GM18867 (cell line): Measurements from ENCODE around the gene COPB2.
"Not testable (repeated sequence)": the region's sequence is repeated elsewhere in the genome, so short reads cannot be mapped to it uniquely, and the experiment has no call there.

Experiments
- ATAC-seq: cut with Tn5 transposase; IDR thresholded peaks from one replicate; pipeline ENCODE4 v1.9.1; 2021; ENCODE audit warnings: mild to moderate bottlenecking, moderate library complexity; ENCODE audit not compliant: unreplicated experiment

The COPB2 gene

DNA sequence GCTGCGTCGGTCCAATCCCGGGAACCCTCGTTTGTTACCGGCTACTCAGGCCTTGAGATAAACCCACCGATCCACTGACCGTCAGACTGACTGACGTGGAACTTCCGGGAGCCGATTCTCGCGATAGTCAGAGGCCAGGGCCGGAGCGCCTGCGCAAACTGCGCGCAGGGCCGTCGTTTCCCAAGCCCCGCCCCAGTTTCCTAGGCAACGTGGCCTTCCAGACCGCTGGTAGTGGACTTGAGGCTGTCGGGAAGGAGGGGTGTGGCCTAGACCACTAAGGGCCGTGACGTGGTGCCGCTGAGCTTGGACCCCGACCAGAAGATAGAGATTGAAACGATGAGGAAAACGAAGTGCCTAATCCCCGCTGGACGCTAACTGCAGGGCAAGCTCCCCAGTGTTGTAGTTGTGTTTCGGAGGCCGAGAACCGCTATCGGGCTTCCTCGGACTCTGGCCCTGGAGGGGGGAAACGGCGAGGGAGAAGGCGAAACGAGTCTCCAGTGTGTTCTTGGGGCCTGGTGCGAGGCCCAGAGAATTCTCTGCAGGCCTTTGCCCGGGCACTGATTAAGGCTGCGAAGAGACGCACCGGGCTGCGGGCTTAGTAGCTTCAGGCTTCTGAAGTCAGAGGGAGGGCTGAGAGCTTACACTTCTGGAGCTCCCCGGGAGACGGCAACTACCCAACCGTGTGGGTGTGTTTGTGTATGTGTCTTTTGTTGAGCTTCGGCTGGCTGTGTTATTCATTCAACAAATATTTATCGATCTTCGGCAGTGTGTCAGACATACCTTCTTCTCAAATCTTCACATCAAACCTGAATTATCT, at the start of gene COPB2:
Gene COPB2, minus strand, starts transcription at position 96 of the 817 bp plus-strand sequence. CDS start 97 bp downstream, outside the sequence.
- peak; percentile 98 for ATAC-seq

- no peak for ATAC-seq
These were observed 45.4 kb upstream of the COPB2 start for GRCh38 chr3:139434764-139435307.

- no peak for ATAC-seq
These were observed 44.8 kb upstream of the COPB2 start for GRCh38 chr3:139434228-139434627.

DNA sequence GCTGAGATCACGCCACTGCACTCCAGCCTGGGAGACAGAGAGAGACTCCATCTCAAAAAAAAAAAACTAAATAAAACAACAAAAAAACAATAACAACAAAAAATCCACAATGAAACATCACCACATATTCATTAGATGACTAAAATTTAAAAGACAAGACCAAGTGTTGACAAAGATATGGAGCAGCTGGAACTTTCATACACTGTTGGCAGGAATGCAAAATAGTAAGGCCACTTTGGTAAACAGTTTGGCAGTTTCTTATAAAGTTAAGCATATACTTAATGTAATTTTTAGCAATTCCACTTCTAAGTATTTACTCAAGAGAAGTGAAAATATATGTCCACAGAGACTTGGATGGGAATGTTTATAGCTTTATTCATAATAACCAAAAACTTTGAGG, 43.6 kb upstream of the COPB2 start:
- no peak for ATAC-seq

GRCh38 chr3:139430493-139430892, 41.0 kb upstream of the COPB2 start:
- ATAC-seq, result no peak

DNA sequence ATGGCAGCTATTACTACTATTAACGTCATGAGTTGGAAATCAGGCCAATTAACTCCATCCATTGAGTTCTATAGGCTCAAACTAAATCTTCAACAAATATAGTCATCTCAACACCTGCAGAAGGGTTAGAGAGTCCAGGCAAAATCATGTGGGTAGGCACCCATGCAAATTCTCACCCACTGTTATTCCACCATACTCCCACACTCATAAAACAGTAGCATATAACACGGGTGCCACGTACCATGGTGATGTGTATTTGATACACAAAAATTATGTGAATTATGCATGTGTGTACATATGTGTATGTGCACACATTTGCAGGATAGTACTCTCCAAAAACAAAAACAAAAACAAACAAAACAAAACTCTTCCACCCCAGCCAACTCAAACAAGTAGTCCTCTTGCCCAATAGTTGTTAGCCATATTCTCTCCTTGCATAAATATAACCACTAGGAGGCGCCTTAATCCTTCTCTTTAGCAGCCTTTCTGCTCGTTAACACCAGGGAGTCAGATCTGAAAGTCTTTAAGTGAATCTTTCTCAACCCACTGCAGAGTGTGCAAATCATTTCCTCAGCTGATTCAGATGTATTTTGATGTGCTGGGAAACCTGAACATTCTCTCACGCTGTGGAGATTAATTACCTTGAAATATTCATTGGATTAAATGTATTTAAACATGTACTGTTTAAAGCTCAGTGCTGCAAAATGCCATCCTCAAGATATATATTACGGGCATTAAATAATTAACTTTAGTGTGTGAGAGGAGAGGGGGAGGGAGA, 38.0 kb upstream of the COPB2 start:
- ATAC-seq, result peak; percentile 92

- no peak for ATAC-seq
These were observed 36.4 kb upstream of the COPB2 start for GRCh38 chr3:139425745-139426400.

DNA sequence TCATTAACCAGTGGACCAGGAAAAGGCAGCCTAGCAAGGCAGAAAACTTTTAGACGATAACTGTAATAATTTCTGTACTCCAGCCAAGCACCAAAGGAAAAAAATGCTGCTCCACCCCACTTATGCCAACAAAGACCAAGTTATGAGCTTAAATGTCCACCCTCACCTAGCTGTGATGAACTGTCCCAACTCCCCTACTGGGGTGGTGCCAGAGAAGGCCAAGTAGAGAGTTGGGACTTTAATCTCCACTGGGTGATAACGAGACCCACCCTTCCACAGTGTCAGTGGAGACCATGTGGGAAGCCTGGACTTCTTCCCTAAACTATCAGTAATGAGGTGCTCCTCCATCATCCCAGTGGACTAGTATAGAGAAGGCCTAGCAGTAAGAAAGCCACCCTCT, 33.8 kb upstream of the COPB2 start:
- no peak for ATAC-seq

DNA sequence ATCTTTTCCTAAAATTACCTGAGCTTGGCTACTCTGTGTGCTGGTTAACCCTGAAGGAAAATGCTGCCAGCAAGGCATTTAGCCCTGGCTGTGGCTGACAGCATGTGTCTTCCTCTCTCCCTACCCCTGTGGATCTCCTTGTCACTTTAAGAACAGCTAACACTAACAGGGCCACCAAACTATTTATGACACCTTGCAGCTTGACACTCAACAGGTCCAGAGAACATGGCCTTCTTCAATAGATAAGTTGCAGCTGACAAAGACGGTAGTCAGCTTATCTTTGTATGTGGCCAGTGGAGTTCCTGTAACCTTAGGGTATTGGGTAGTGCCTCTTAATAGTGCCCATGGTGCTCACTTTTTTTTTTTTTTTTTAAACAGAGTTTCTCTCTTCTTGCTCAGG, 32.0 kb upstream of the COPB2 start:
- no peak for ATAC-seq

- no peak for ATAC-seq
These were observed 31.6 kb upstream of the COPB2 start for GRCh38 chr3:139421040-139421439.

DNA sequence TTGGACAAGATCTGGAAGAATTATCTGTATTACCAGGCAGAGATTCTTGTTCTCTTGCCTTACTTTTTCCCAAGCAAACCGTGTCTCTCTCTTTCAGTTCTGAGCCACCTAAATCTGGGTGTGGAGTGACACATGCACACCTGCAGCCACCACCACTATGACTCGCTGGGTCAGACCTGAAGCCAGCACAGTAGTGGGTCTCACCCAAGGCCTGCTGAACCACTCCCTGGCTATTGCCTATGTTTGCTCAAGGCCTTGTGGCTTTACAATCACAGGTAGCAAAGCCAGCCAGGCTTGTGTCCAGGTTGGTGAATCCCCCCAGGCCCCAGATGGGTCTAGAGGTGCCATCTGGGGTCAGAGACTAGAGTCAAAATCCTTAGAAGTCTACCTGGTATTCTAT, 28.7 kb upstream of the COPB2 start:
- no peak for ATAC-seq

- ATAC-seq, result no peak
These were observed 26.8 kb upstream of the COPB2 start for GRCh38 chr3:139416275-139416674.

DNA sequence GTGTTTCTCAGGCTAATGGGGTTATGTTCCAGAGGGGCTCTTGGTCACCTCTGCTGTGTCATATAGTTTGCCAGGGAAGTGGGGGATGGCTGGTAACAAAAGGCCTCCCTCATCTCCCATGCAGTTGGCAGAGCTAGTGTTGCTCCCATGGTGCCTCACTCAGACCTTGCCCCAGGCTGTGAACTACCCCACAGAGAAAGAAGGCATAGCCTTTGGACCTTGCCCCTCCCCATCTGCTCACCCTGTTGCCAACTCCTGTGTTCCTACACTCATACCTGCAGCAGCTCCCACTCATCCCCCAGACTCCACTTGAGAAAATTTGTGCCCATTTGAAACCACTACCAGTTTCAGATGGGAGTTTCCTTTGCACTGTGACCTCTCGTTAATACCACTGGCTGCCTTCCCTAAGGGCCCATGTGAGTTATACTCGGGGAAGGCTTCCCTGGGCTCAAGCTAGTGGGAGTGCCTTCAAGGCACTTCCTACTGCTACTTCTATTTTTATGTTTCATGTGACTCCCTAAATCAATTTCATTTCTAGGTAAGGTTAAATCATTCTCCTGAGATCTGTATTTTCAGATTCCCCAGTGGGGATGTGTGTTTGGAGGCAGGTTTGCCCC, 25.3 kb upstream of the COPB2 start:
- no peak for ATAC-seq

- not testable (repeated sequence) for ATAC-seq
These were observed 23.4 kb upstream of the COPB2 start for GRCh38 chr3:139412891-139413290.

DNA sequence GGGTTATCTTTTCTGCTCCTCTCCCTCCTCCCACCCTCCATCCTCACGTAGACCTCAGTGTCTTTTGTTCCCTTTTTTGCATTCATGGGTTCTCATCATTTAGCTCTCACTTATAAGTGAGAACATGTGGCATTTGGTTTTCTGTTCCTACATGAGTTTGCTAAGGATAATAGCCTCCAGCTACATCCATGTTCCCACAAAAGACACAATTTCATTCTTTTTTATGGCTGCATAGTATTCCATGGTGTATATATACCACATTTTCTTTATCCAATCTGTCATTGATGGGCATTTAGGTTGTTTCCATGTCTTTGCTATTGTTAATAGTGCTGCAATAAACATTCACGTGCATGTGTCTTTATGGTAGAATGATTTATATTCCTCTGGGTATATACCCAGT, 11.7 kb upstream of the COPB2 start:
- ATAC-seq, result not testable (repeated sequence)

- ATAC-seq, result no peak
These were observed 7.3 kb upstream of the COPB2 start for GRCh38 chr3:139396707-139397106.

- ATAC-seq, result no peak
These were observed 4.7 kb upstream of the COPB2 start for GRCh38 chr3:139394116-139394515.

DNA sequence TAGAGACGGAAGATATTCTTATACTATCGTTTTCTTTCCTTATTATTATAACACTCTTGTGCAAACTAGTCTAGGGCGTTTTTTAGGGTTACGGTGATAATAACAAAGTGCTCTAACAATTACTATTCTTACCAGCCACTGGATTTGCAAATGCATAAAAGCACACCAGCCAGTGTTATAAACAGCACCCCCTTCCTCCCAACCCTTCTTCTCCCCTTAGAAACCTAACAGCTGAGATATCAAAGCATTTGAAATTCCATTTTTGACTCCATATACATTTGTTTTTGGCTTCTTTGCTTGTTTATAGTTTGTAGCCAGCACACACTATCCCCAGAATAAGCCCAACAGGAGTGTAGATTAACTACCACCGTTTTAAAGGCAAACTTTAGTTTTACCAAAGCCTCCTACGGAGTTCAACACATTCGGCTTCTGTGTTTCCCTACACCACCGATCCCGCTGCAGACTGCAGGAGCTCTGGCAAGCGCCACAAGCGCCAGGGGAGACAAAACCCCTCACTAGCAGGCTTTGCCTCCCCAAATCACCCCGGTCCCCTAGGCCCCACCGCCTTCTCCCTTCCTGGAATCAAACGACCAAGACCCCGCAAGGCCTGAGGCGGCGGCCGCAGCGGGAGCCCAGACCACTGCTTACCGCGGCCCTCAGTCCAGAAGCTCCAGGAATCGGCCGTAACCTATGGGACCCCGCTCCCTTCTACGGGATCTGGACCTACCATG, 461 bp downstream of the COPB2 start:
- ATAC-seq, result peak; percentile 9

DNA sequence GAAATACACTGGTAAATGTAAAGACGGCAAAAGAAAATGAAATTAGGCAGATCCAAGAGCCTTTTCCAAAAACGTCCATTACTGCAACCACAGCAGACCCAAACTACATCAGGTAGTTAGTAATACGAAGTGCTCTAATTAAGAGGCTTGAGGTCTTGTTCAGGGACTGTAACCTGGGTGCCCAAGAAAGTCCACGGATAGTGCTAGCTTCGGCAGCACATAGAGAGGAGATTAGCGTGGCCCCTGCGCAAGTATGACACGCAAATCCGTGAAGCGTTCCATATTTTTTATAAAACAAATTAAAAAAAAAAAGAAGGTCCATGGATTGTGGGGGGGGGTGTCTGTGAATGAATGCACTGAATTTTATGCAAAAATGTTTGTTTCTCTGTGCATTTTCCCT, 1.4 kb downstream of the COPB2 start:
- ATAC-seq, result no peak

- not testable (repeated sequence) for ATAC-seq
These were observed 7.2 kb downstream of the COPB2 start for GRCh38 chr3:139382291-139382690.
